ENCODE results near the gene ANGPTL8.

The ANGPTL8 gene

GRCh38 chr19:11246941-11247340 is 7.5 kb downstream of the ANGPTL8 start:
- Histone ChIP-seq H3K27me3 (replicated peaks; ENCODE audit: control insufficient read depth, insufficient read depth, low read length, poor library complexity, severe bottlenecking) (peaks cover 4% of the 10 kb centered on the region), H3K9me3 (ENCODE audit: control insufficient read depth, low read length) (no peaks in the 10 kb centered on the region), H3K4me3 (ENCODE audit: insufficient read depth, low read depth, low read length, poor library complexity, severe bottlenecking) (no peak overlapping the region), H3K36me3 (ENCODE audit: control insufficient read depth, insufficient read depth, low read length) (no peaks in the 10 kb centered on the region), H3K4me1 (ENCODE audit: control insufficient read depth, insufficient read depth, low read length, poor library complexity, severe bottlenecking) (no peaks in the 10 kb centered on the region), H3K27ac (ENCODE audit: insufficient read depth, low read length, poor library complexity, severe bottlenecking) (no peak overlapping the region)
- no peak for DNase-seq

DNA sequence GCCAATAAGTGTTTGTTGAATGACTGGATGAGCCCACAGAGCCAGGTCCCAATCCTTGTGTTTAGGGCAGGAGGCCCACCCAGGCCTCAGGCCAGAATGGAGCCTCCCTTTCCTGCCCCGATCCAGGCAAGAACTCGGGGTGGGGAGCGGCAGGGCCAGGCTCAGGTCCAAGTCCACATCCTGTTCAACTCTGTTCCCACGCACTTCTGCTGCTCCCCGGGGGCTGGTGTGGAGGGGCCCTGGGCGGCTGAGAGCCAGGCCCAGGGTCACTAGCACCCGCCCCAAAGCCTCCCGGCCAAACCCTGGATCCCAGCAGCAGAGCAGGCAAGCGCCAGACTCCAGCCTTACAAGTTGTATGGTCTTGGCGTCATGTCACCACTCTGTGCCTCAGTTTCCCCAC is 8.0 kb downstream of the ANGPTL8 start:
- H3K36me3 ChIP-seq (ENCODE audit: control insufficient read depth, insufficient read depth, low read length), result no peaks in the 10 kb centered on the region
- no peak for DNase-seq
- H3K27ac ChIP-seq (ENCODE audit: insufficient read depth, low read length, poor library complexity, severe bottlenecking), result no peak overlapping the region
- no peaks in the 10 kb centered on the region for H3K9me3 ChIP-seq (ENCODE audit: control insufficient read depth, low read length)
- H3K4me1 ChIP-seq (ENCODE audit: control insufficient read depth, insufficient read depth, low read length, poor library complexity, severe bottlenecking), result no peaks in the 10 kb centered on the region
- no peak overlapping the region for H3K4me3 ChIP-seq (ENCODE audit: insufficient read depth, low read depth, low read length, poor library complexity, severe bottlenecking)
- peaks cover 4% of the 10 kb centered on the region for H3K27me3 ChIP-seq (replicated peaks; ENCODE audit: control insufficient read depth, insufficient read depth, low read length, poor library complexity, severe bottlenecking)

GRCh38 chr19:11247934-11248333 is 8.5 kb downstream of the ANGPTL8 start:
- Histone ChIP-seq H3K36me3 (ENCODE audit: control insufficient read depth, insufficient read depth, low read length) (no peaks in the 10 kb centered on the region), H3K27ac (ENCODE audit: insufficient read depth, low read length, poor library complexity, severe bottlenecking) (no peak overlapping the region), H3K27me3 (replicated peaks; ENCODE audit: control insufficient read depth, insufficient read depth, low read length, poor library complexity, severe bottlenecking) (peaks cover 3% of the 10 kb centered on the region), H3K9me3 (ENCODE audit: control insufficient read depth, low read length) (no peaks in the 10 kb centered on the region), H3K4me3 (ENCODE audit: insufficient read depth, low read depth, low read length, poor library complexity, severe bottlenecking) (no peak overlapping the region), H3K4me1 (ENCODE audit: control insufficient read depth, insufficient read depth, low read length, poor library complexity, severe bottlenecking) (no peaks in the 10 kb centered on the region)
- no peak for DNase-seq

GRCh38 chr19:11248852-11249251 is 9.4 kb downstream of the ANGPTL8 start:
- H3K4me3 ChIP-seq (ENCODE audit: insufficient read depth, low read depth, low read length, poor library complexity, severe bottlenecking), result no peak overlapping the region
- H3K27me3 ChIP-seq (replicated peaks; ENCODE audit: control insufficient read depth, insufficient read depth, low read length, poor library complexity, severe bottlenecking), result no peaks in the 10 kb centered on the region
- H3K27ac ChIP-seq (ENCODE audit: insufficient read depth, low read length, poor library complexity, severe bottlenecking), result no peak overlapping the region
- H3K36me3 ChIP-seq (ENCODE audit: control insufficient read depth, insufficient read depth, low read length), result no peaks in the 10 kb centered on the region
- no peaks in the 10 kb centered on the region for H3K9me3 ChIP-seq (ENCODE audit: control insufficient read depth, low read length)
- no peak for DNase-seq
- no peaks in the 10 kb centered on the region for H3K4me1 ChIP-seq (ENCODE audit: control insufficient read depth, insufficient read depth, low read length, poor library complexity, severe bottlenecking)

DNA sequence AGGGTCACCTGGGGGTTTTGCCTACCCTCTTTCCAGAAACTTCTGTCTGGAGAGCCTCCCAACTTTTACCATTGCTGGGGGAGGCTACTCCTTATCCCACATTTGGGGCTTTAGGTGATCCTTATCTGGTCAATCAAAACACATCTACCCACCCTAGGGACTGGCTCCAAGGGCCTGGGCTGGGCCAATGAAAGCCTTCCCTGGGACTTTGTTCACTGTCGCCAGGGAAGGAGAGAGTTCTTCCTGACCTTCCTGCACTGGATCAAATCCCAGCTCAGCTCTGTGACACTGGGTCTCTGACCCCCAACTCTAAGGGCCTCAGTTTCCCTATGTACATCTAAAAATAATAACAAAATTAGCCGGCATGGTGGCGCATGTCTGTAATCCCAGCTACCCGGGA is 11.8 kb downstream of the ANGPTL8 start:
- Histone ChIP-seq H3K4me3 (ENCODE audit: insufficient read depth, low read depth, low read length, poor library complexity, severe bottlenecking) (no peak overlapping the region), H3K36me3 (ENCODE audit: control insufficient read depth, insufficient read depth, low read length) (no peaks in the 10 kb centered on the region), H3K27me3 (replicated peaks; ENCODE audit: control insufficient read depth, insufficient read depth, low read length, poor library complexity, severe bottlenecking) (no peaks in the 10 kb centered on the region), H3K9me3 (ENCODE audit: control insufficient read depth, low read length) (no peaks in the 10 kb centered on the region), H3K27ac (ENCODE audit: insufficient read depth, low read length, poor library complexity, severe bottlenecking) (no peak overlapping the region), H3K4me1 (ENCODE audit: control insufficient read depth, insufficient read depth, low read length, poor library complexity, severe bottlenecking) (no peaks in the 10 kb centered on the region)
- no peak for DNase-seq

GRCh38 chr19:11251650-11252314 is 12.4 kb downstream of the ANGPTL8 start:
- Histone ChIP-seq H3K4me1 (ENCODE audit: control insufficient read depth, insufficient read depth, low read length, poor library complexity, severe bottlenecking) (no peaks in the 10 kb centered on the region), H3K4me3 (ENCODE audit: insufficient read depth, low read depth, low read length, poor library complexity, severe bottlenecking) (no peak overlapping the region), H3K9me3 (ENCODE audit: control insufficient read depth, low read length) (no peaks in the 10 kb centered on the region), H3K36me3 (ENCODE audit: control insufficient read depth, insufficient read depth, low read length) (no peaks in the 10 kb centered on the region), H3K27ac (ENCODE audit: insufficient read depth, low read length, poor library complexity, severe bottlenecking) (no peak overlapping the region), H3K27me3 (replicated peaks; ENCODE audit: control insufficient read depth, insufficient read depth, low read length, poor library complexity, severe bottlenecking) (no peaks in the 10 kb centered on the region)
- DNase-seq, result no peak

DNA sequence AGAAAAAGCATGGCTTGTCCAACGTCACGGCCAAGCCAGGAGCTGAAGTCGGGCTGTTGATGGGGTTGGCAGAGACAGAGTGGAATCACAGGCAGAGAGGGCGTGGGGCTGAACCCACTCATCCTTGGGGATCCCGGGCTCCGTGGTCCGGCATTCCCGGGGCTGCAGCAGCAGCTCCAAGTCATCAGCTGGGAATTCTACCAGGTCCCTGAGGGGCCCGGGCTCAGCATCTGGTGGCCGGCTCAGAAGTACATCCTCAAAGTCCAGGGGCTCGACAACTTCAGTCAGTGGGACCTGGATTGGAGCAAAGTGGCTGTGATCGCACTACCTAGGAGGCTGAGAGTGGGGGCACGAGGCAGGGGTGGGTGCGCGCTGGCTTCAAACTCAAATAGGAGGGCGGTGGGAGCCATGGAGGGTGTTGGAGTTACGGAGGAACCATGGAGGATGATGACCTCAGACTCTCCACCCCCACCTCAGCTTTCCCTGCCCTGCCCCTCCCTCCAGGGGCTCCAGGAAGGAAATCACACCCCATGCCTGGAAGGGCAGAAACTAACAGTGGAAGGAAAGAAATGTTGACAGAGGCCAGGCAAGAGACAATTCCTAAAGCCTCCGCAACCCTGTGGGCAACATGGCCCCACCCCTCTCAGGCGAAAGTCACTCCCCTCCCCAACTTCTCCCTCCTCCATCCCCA is 13.4 kb downstream of the ANGPTL8 start:
- Histone ChIP-seq H3K4me3 (ENCODE audit: insufficient read depth, low read depth, low read length, poor library complexity, severe bottlenecking) (no peak overlapping the region), H3K27me3 (replicated peaks; ENCODE audit: control insufficient read depth, insufficient read depth, low read length, poor library complexity, severe bottlenecking) (no peaks in the 10 kb centered on the region), H3K9me3 (ENCODE audit: control insufficient read depth, low read length) (no peaks in the 10 kb centered on the region), H3K27ac (ENCODE audit: insufficient read depth, low read length, poor library complexity, severe bottlenecking) (no peak overlapping the region), H3K4me1 (ENCODE audit: control insufficient read depth, insufficient read depth, low read length, poor library complexity, severe bottlenecking) (no peaks in the 10 kb centered on the region), H3K36me3 (ENCODE audit: control insufficient read depth, insufficient read depth, low read length) (no peaks in the 10 kb centered on the region)
- DNase-seq, result no peak

GRCh38 chr19:11254666-11255065 is 15.2 kb downstream of the ANGPTL8 start:
- DNase-seq, result no peak
- H3K9me3 ChIP-seq (ENCODE audit: control insufficient read depth, low read length), result no peaks in the 10 kb centered on the region
- H3K4me3 ChIP-seq (ENCODE audit: insufficient read depth, low read depth, low read length, poor library complexity, severe bottlenecking), result no peak overlapping the region

GRCh38 chr19:11256189-11256588 is 16.8 kb downstream of the ANGPTL8 start:
- Histone ChIP-seq H3K9me3 (ENCODE audit: control insufficient read depth, low read length) (no peaks in the 10 kb centered on the region), H3K27ac (ENCODE audit: insufficient read depth, low read length, poor library complexity, severe bottlenecking) (no peak overlapping the region), H3K27me3 (replicated peaks; ENCODE audit: control insufficient read depth, insufficient read depth, low read length, poor library complexity, severe bottlenecking) (peaks cover 1% of the 10 kb centered on the region), H3K4me1 (ENCODE audit: control insufficient read depth, insufficient read depth, low read length, poor library complexity, severe bottlenecking) (no peaks in the 10 kb centered on the region), H3K4me3 (ENCODE audit: insufficient read depth, low read depth, low read length, poor library complexity, severe bottlenecking) (no peak overlapping the region), H3K36me3 (ENCODE audit: control insufficient read depth, insufficient read depth, low read length) (no peaks in the 10 kb centered on the region)
- no peak for DNase-seq

More at GRCh38 chr19:11254666-11255065, 15.2 kb downstream of the ANGPTL8 start:
- Histone ChIP-seq H3K36me3 (ENCODE audit: control insufficient read depth, insufficient read depth, low read length) (no peaks in the 10 kb centered on the region), H3K27me3 (replicated peaks; ENCODE audit: control insufficient read depth, insufficient read depth, low read length, poor library complexity, severe bottlenecking) (no peaks in the 10 kb centered on the region), H3K27ac (ENCODE audit: insufficient read depth, low read length, poor library complexity, severe bottlenecking) (no peak overlapping the region), H3K4me1 (ENCODE audit: control insufficient read depth, insufficient read depth, low read length, poor library complexity, severe bottlenecking) (no peaks in the 10 kb centered on the region)

- H3K9me3 ChIP-seq (ENCODE audit: control insufficient read depth, low read length), result no peaks in the 10 kb centered on the region
- DNase-seq, result no peak
- H3K4me1 ChIP-seq (ENCODE audit: control insufficient read depth, insufficient read depth, low read length, poor library complexity, severe bottlenecking), result peaks cover 9% of the 10 kb centered on the region
- peaks cover 17% of the 10 kb centered on the region for H3K27me3 ChIP-seq (replicated peaks; ENCODE audit: control insufficient read depth, insufficient read depth, low read length, poor library complexity, severe bottlenecking)
- H3K4me3 ChIP-seq (ENCODE audit: insufficient read depth, low read depth, low read length, poor library complexity, severe bottlenecking), result no peak overlapping the region
- H3K27ac ChIP-seq (ENCODE audit: insufficient read depth, low read length, poor library complexity, severe bottlenecking), result no peak overlapping the region
- no peaks in the 10 kb centered on the region for H3K36me3 ChIP-seq (ENCODE audit: control insufficient read depth, insufficient read depth, low read length)
Observed at GRCh38 chr19:11257846-11258380, 18.5 kb downstream of the ANGPTL8 start.
